ENCODE results near the gene BCKDHB.

GRCh38 chr6:80179695-80180094 is 73.2 kb downstream of the BCKDHB start:
- TF ChIP-seq, protein P1, sequence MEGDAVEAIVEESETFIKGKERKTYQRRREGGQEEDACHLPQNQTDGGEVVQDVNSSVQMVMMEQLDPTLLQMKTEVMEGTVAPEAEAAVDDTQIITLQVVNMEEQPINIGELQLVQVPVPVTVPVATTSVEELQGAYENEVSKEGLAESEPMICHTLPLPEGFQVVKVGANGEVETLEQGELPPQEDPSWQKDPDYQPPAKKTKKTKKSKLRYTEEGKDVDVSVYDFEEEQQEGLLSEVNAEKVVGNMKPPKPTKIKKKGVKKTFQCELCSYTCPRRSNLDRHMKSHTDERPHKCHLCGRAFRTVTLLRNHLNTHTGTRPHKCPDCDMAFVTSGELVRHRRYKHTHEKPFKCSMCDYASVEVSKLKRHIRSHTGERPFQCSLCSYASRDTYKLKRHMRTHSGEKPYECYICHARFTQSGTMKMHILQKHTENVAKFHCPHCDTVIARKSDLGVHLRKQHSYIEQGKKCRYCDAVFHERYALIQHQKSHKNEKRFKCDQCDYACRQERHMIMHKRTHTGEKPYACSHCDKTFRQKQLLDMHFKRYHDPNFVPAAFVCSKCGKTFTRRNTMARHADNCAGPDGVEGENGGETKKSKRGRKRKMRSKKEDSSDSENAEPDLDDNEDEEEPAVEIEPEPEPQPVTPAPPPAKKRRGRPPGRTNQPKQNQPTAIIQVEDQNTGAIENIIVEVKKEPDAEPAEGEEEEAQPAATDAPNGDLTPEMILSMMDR (IDR thresholded peaks at IDR 0.05; ENCODE audit: low read length): no peak
- no peak for TF ChIP-seq EZH2 (optimal IDR thresholded peaks at IDR 0.05; ENCODE audit: low read depth, low read length)
